H9 (cell line): ENCODE results near the gene CSNK2B. TPM values are rescaled to one million over a fixed set of nuclear protein-coding genes. Genes with fewer than 3 reads are reported as not detected.

Experiments
- DNase-seq: peaks from one replicate; pipeline ENCODE4 v3.0.0-alpha.2; 2017
- H2AFZ ChIP-seq: one replicate; pipeline ENCODE4 v1.6.1; 2013; ENCODE audit warnings: mild to moderate bottlenecking, low read length, control low read depth, moderate library complexity
- H2AK5ac ChIP-seq: 2 replicates; pipeline ENCODE4 v1.6.1; 2013; ENCODE audit warnings: low read length, control low read depth, mixed read lengths; ENCODE audit not compliant: insufficient read length
- H2BK120ac ChIP-seq: one replicate; pipeline ENCODE4 v1.6.1; 2013; ENCODE audit warnings: low read depth, mild to moderate bottlenecking, low read length, control low read depth, inconsistent platforms; ENCODE audit not compliant: poor library complexity, severe bottlenecking
- H2BK12ac ChIP-seq: 2 replicates; pipeline ENCODE4 v1.6.1; 2013; ENCODE audit warnings: low read length, control low read depth, mixed read lengths, low read depth; ENCODE audit not compliant: insufficient read length
- H2BK15ac ChIP-seq: 2 replicates; pipeline ENCODE4 v1.6.1; 2013; ENCODE audit warnings: low read depth, low read length, control low read depth
- H2BK20ac ChIP-seq: one replicate; pipeline ENCODE4 v1.6.1; 2013; ENCODE audit warnings: low read depth, mild to moderate bottlenecking, low read length, control low read depth, inconsistent platforms; ENCODE audit not compliant: poor library complexity, severe bottlenecking
- H2BK5ac ChIP-seq: 2 replicates; pipeline ENCODE4 v1.6.1; 2013; ENCODE audit warnings: low read length, control low read depth, mixed read lengths; ENCODE audit not compliant: insufficient read length
- H3K14ac ChIP-seq: 2 replicates; pipeline ENCODE4 v1.6.1; 2013; ENCODE audit warnings: low read length, control low read depth; ENCODE audit not compliant: insufficient read depth
- H3K18ac ChIP-seq: 2 replicates; pipeline ENCODE4 v1.6.1; 2013; ENCODE audit warnings: low read depth, mild to moderate bottlenecking, mixed read lengths, low read length, control low read depth; ENCODE audit not compliant: insufficient read length
- H3K23ac ChIP-seq: 2 replicates; pipeline ENCODE4 v1.6.1; 2013; ENCODE audit warnings: low read length, control low read depth, mixed read lengths, low read depth; ENCODE audit not compliant: insufficient read length
- H3K23me2 ChIP-seq: 2 replicates; pipeline ENCODE4 v1.6.1; 2013; ENCODE audit warnings: low read depth, mild to moderate bottlenecking, mixed read lengths, low read length, control low read depth; ENCODE audit not compliant: insufficient read length, poor library complexity, severe bottlenecking
- H3K27ac ChIP-seq: 2 replicates; pipeline ENCODE4 v1.5.1; 2013; ENCODE audit warnings: low read length, control low read depth, mixed read lengths, low read depth; ENCODE audit not compliant: insufficient read length
- H3K27me3 ChIP-seq: 2 replicates; pipeline ENCODE4 v1.6.1; 2013; ENCODE audit warnings: low read length, control low read depth, inconsistent platforms; ENCODE audit not compliant: insufficient read depth
- H3K4ac ChIP-seq: 2 replicates; pipeline ENCODE4 v1.6.1; 2013; ENCODE audit warnings: low read depth, mild to moderate bottlenecking, control low read depth, inconsistent platforms, low read length, moderate library complexity
- H3K4me1 ChIP-seq: 2 replicates; pipeline ENCODE4 v1.6.1; 2013; ENCODE audit warnings: low read length, control low read depth, inconsistent platforms; ENCODE audit not compliant: insufficient read depth
- H3K4me2 ChIP-seq: 2 replicates; pipeline ENCODE4 v1.6.1; 2013; ENCODE audit warnings: low read length, control low read depth, mixed read lengths; ENCODE audit not compliant: insufficient read length, insufficient read depth
- H3K56ac ChIP-seq: 2 replicates; pipeline ENCODE4 v1.6.1; 2013; ENCODE audit warnings: low read depth, mild to moderate bottlenecking, mixed read lengths, low read length, control low read depth; ENCODE audit not compliant: insufficient read length
- H3K79me1 ChIP-seq: 2 replicates; pipeline ENCODE4 v1.6.1; 2013; ENCODE audit warnings: low read depth, mild to moderate bottlenecking, moderate library complexity, low read length, control low read depth, inconsistent platforms; ENCODE audit not compliant: insufficient read depth, poor library complexity, severe bottlenecking
- H3K79me2 ChIP-seq: 2 replicates; pipeline ENCODE4 v1.6.1; 2013; ENCODE audit warnings: low read length, control low read depth, inconsistent platforms; ENCODE audit not compliant: insufficient read depth
- H3K9ac ChIP-seq: 2 replicates; pipeline ENCODE4 v1.6.1; 2013; ENCODE audit warnings: low read length, control low read depth, mixed read lengths; ENCODE audit not compliant: insufficient read length; ENCODE audit errors: extremely low read depth
- H3K9me3 ChIP-seq: one replicate; pipeline ENCODE4 v1.6.1; 2013; ENCODE audit warnings: low read depth, low read length, inconsistent platforms; ENCODE audit not compliant: control insufficient read depth
- H3T11ph ChIP-seq: one replicate; pipeline ENCODE4 v1.6.1; 2013; ENCODE audit warnings: mild to moderate bottlenecking, low read length, control low read depth, inconsistent platforms
- H4K20me1 ChIP-seq: one replicate; pipeline ENCODE4 v1.6.1; 2013; ENCODE audit not compliant: control insufficient read depth, insufficient read length, insufficient read depth
- H4K5ac ChIP-seq: 2 replicates; pipeline ENCODE4 v1.6.1; 2013; ENCODE audit warnings: low read depth, mild to moderate bottlenecking, mixed read lengths, low read length, control low read depth; ENCODE audit not compliant: insufficient read length
- H4K8ac ChIP-seq: replicated peaks from 2 replicates; pipeline ENCODE4 v1.6.1; 2013; ENCODE audit warnings: low read length, control low read depth, mixed read lengths, low read depth; ENCODE audit not compliant: insufficient read length
- H4K91ac ChIP-seq: 2 replicates; pipeline ENCODE4 v1.6.1; 2013; ENCODE audit warnings: low read depth, mild to moderate bottlenecking, moderate library complexity, mixed read lengths, low read length, control low read depth; ENCODE audit not compliant: insufficient read length
- H3K27ac Mint-ChIP-seq, 3 experiments: 2 replicates in 2 of 3; 3 replicates in 1 of 3; pipeline ENCODE4 v1.8.0; 2020 to 2021; ENCODE audit warnings: mixed read lengths in 3 of 3, mild to moderate bottlenecking in 1 of 3, moderate library complexity in 1 of 3
- H3K27me3 Mint-ChIP-seq: 2 replicates; pipeline ENCODE4 v1.8.0; 2021; ENCODE audit warnings: low read depth, mild to moderate bottlenecking, moderate library complexity, mixed read lengths
- H3K36me3 Mint-ChIP-seq, 3 experiments: 2 replicates in 2 of 3; 3 replicates in 1 of 3; pipeline ENCODE4 v1.8.0; 2020 to 2021; ENCODE audit warnings: low read depth in 3 of 3, mixed read lengths in 3 of 3; ENCODE audit not compliant: insufficient read depth in 1 of 3
- H3K4me1 Mint-ChIP-seq, 2 experiments: 2 replicates each; pipeline ENCODE4 v1.8.0; 2020; ENCODE audit warnings: mixed read lengths in 2 of 2
- H3K4me3 Mint-ChIP-seq, 2 experiments: 2 replicates in 1 of 2; 3 replicates in 1 of 2; pipeline ENCODE4 v1.8.0; 2020 to 2021; ENCODE audit warnings: mild to moderate bottlenecking in 2 of 2, mixed read lengths in 2 of 2, moderate library complexity in 1 of 2
- H3K9me3 Mint-ChIP-seq, 2 experiments: 2 replicates in 1 of 2; 3 replicates in 1 of 2; pipeline ENCODE4 v1.8.0; 2020; ENCODE audit warnings: mild to moderate bottlenecking in 2 of 2, mixed read lengths in 2 of 2, moderate library complexity in 1 of 2
- WGBS: extraction: QIAGEN DNeasy Blood & Tissue Kit; methylation state at CpG from one replicate; pipeline ENCODE4 v1.1.7; 2013; ENCODE audit warnings: missing lambda C conversion rate, low lambda C conversion rate, mixed read lengths; ENCODE audit not compliant: insufficient read length; ENCODE audit errors: extremely low coverage; 5-methylcytosine and 5-hydroxymethylcytosine counted together
- total RNA-seq: library from RNA; stranded (reverse); gene quantifications from 2 replicates; pipeline ENCODE4 v1.2.1, GENCODE V29; 2021
- TF ChIP-seq, protein P1 (sequence below): fragments of 200-600 bp; sonication (generic); conservative IDR thresholded peaks from 3 replicates; pipeline ENCODE4 v1.8.0; 2021; ENCODE audit warnings: antibody characterized with exemption, mild to moderate bottlenecking

CSNK2B gene
- total RNA-seq, 1 experiment from 2014 or later = 187 TPM

DNA sequence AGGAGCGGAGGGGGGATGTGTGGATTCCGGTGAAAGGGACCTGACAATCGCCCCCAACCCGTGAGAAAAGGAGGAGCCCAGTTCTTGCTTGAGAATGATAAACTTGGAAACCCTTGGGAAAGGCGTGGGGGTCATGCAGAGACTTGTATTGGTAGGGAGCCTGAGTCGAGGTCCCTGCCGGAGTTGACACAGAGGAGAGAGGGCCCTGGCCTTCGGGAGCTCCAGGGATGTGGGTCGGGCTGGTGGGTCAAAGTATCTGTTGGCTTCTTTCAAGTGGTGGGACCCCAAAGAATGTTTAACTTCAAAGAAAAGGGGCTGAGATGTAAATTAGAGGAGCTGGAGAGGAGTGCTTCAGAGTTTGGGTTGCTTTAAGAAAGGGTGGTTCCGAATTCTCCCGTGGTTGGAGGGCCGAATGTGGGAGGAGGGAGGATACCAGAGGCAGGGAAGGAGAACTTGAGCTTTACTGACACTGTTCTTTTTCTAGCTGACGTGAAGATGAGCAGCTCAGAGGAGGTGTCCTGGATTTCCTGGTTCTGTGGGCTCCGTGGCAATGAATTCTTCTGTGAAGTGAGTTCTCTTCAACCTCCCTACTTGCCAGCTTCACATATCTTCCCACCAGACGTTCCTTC is 571 bp downstream of the CSNK2B start:
- Histone ChIP-seq H3K4me1 (no peaks in the 10 kb centered on the region), H4K20me1 (no peaks in the 10 kb centered on the region), H2AFZ (no peak overlapping the region), H2BK20ac (no peak overlapping the region), H3K23me2 (peaks cover 19% of the 10 kb centered on the region), H3K79me1 (peaks cover 11% of the 10 kb centered on the region), H3K56ac (no peak overlapping the region), H2BK12ac (no peak overlapping the region), H3K27me3 (no peaks in the 10 kb centered on the region), H3K14ac (peak overlapping the region; percentile 48), H3K4me2 (peak overlapping the region; percentile 90), H4K8ac (no peak overlapping the region), H3K23ac (no peak overlapping the region), H2BK5ac (no peak overlapping the region), H2AK5ac (no peak overlapping the region), H3K79me2 (peaks cover 6% of the 10 kb centered on the region; the same call in 1 of the 2 replicates), H3K9ac (peak overlapping the region; percentile 62), H3K27ac (no peak overlapping the region), H3K4ac (no peak overlapping the region), H2BK15ac (no peak overlapping the region), H3K18ac (no peak overlapping the region), H3T11ph (no peak overlapping the region), H3K9me3 (no peaks in the 10 kb centered on the region), H4K91ac (no peak overlapping the region), H4K5ac (no peak overlapping the region), H2BK120ac (no peak overlapping the region)
- no peak for DNase-seq
- Mint-ChIP-seq H3K27ac (peak overlapping the region; percentile 93 to 99 (median 96)), H3K9me3 (no peaks in the 10 kb centered on the region), H3K36me3 (peaks cover 50 to 85% (median 78%) of the 10 kb centered on the region in 3 experiments), H3K27me3 (no peaks in the 10 kb centered on the region), H3K4me1 (peaks cover 25 to 29% of the 10 kb centered on the region in 2 experiments), H3K4me3 (peak overlapping the region; percentile 99)
- WGBS = no CpG with 5 or more reads among the region's 15 CpGs
- TF ChIP-seq, protein P1, sequence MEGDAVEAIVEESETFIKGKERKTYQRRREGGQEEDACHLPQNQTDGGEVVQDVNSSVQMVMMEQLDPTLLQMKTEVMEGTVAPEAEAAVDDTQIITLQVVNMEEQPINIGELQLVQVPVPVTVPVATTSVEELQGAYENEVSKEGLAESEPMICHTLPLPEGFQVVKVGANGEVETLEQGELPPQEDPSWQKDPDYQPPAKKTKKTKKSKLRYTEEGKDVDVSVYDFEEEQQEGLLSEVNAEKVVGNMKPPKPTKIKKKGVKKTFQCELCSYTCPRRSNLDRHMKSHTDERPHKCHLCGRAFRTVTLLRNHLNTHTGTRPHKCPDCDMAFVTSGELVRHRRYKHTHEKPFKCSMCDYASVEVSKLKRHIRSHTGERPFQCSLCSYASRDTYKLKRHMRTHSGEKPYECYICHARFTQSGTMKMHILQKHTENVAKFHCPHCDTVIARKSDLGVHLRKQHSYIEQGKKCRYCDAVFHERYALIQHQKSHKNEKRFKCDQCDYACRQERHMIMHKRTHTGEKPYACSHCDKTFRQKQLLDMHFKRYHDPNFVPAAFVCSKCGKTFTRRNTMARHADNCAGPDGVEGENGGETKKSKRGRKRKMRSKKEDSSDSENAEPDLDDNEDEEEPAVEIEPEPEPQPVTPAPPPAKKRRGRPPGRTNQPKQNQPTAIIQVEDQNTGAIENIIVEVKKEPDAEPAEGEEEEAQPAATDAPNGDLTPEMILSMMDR = no peak
